ENCODE measurements around the gene PRXL2B. TPM values are rescaled to one million over a fixed set of nuclear protein-coding genes. Genes with fewer than 3 reads are reported as not detected.

The PRXL2B gene
- total RNA-seq, 1 experiment from 2014 or later, result 31.0 TPM

DNA sequence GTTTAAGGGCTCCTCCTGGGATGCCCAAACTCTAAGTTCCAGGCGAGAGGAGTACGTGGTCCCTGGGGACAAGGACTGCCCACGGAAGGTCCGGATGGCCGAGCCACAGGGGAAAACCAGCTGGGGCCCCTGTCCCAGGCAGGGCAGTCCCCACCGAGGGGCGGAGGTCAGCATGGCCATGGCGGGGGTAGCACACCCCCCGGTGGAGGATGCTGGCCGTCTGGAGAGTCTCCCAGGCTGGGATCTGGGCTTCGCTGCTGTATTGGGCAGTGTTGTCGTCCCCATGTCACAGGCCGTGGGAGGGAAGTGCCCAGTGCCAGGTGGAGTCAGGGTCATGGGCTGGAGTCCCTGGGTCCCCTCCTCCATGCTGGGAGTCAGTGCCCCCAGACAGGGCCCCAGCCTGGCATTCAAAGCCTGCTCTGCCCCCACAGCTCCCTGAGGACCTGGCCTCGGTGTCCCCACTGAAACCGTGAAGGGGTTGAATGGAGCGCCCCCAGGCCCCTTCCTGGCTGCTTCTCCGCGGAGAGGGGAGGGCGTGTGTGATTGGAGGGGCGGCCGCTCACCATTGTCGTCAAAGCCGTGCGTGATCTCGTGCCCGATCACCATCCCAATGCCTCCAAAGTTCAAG, 6.8 kb downstream of the PRXL2B start:
- DNase-seq, result no peak
- CTCF ChIA-PET, result no interaction called here
- Mint-ChIP-seq H3K4me3 (ENCODE audit: low read depth, unreplicated experiment) (peak overlapping the region; percentile 63), H3K36me3 (ENCODE audit: insufficient read depth, unreplicated experiment) (peaks cover 17% of the 10 kb centered on the region), H3K27ac (ENCODE audit: unreplicated experiment) (peak overlapping the region; percentile 69), H3K27me3 (ENCODE audit: unreplicated experiment) (peaks cover 17% of the 10 kb centered on the region), H3K9me3 (ENCODE audit: low read depth, unreplicated experiment) (no peaks in the 10 kb centered on the region), H3K4me1 (ENCODE audit: low read depth, unreplicated experiment) (peaks cover 17% of the 10 kb centered on the region)
- intact Hi-C loops (cut with micrococcal nuclease; ENCODE audit: unreplicated experiment), result no loop called here
- BruUV-seq (replicated peaks), result no TSS peak
- TF ChIP-seq, protein P1, sequence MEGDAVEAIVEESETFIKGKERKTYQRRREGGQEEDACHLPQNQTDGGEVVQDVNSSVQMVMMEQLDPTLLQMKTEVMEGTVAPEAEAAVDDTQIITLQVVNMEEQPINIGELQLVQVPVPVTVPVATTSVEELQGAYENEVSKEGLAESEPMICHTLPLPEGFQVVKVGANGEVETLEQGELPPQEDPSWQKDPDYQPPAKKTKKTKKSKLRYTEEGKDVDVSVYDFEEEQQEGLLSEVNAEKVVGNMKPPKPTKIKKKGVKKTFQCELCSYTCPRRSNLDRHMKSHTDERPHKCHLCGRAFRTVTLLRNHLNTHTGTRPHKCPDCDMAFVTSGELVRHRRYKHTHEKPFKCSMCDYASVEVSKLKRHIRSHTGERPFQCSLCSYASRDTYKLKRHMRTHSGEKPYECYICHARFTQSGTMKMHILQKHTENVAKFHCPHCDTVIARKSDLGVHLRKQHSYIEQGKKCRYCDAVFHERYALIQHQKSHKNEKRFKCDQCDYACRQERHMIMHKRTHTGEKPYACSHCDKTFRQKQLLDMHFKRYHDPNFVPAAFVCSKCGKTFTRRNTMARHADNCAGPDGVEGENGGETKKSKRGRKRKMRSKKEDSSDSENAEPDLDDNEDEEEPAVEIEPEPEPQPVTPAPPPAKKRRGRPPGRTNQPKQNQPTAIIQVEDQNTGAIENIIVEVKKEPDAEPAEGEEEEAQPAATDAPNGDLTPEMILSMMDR (IDR thresholded peaks at IDR 0.05; ENCODE audit: unreplicated experiment), result no peak

DNA sequence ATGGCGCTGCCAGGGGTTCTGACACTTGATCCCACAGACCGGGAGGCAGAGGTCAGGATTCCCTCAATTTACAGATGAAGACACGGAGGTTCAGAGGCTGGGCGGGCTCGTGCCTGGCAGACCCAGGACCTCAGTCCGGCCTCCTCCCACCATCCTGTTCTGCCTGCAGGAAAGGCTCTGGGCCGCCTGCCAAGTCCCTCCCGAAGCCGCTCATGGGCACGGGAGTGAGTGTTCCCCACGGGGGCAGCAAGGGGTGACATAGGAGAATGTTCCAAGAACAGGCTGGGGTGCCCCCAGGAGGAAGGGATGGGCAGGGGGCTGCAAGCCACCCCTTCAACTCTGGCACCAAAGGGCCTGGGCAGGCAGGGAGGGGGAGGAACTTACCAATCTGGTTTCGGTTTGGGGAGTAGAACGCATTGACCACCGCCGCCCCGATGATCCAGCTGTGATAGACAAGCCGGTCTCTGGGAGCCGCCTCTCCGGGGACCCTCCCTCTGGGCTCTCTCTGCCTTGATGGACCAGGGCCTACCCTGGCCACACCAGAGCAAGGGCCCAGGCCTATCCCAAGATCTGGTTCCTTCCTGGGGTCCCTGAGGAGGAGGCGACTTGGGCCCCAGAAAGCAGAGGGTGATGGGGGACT, 7.5 kb downstream of the PRXL2B start:
- BruUV-seq (replicated peaks), result no TSS peak
- CTCF ChIA-PET, result no interaction called here
- Mint-ChIP-seq H3K27ac (ENCODE audit: unreplicated experiment) (no peak overlapping the region), H3K9me3 (ENCODE audit: low read depth, unreplicated experiment) (no peaks in the 10 kb centered on the region), H3K36me3 (ENCODE audit: insufficient read depth, unreplicated experiment) (peaks cover 17% of the 10 kb centered on the region), H3K4me3 (ENCODE audit: low read depth, unreplicated experiment) (peak overlapping the region; percentile 17), H3K27me3 (ENCODE audit: unreplicated experiment) (peaks cover 19% of the 10 kb centered on the region), H3K4me1 (ENCODE audit: low read depth, unreplicated experiment) (peaks cover 17% of the 10 kb centered on the region)
- peak; percentile 54 for DNase-seq
- TF ChIP-seq, protein P1 (IDR thresholded peaks at IDR 0.05; ENCODE audit: unreplicated experiment), result no peak
- intact Hi-C loops (cut with micrococcal nuclease; ENCODE audit: unreplicated experiment), result no loop called here

DNA sequence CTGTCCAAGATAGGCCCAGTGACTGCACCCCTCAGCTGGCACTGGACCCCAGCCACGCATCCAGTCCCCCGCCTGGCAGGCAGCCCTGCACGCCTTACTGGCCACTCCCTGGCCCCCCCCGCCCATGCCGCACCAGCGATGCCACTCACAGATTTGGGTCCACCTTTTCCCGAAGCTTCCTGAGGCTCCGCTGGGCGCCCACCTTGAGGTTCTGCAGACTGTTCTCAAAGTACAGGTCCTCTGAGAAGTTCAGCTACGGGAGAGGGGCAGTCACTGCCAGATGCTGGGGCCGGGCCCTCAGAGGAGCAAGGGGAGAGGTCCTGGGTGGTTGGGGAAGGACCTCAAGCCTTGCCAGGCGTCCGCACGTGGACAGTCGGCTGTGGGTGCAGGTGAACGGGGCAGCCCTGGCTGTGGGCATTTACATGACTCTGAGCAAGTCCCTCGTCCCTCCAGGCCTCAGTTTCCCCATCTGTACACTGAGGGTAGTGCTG, 8.1 kb downstream of the PRXL2B start:
- intact Hi-C loops (cut with micrococcal nuclease; ENCODE audit: unreplicated experiment), result no loop called here
- Mint-ChIP-seq H3K4me1 (ENCODE audit: low read depth, unreplicated experiment) (peaks cover 17% of the 10 kb centered on the region), H3K27ac (ENCODE audit: unreplicated experiment) (no peak overlapping the region), H3K27me3 (ENCODE audit: unreplicated experiment) (peaks cover 19% of the 10 kb centered on the region), H3K36me3 (ENCODE audit: insufficient read depth, unreplicated experiment) (peaks cover 17% of the 10 kb centered on the region), H3K4me3 (ENCODE audit: low read depth, unreplicated experiment) (no peak overlapping the region), H3K9me3 (ENCODE audit: low read depth, unreplicated experiment) (no peaks in the 10 kb centered on the region)
- CTCF ChIA-PET, result no interaction called here
- BruUV-seq (replicated peaks), result no TSS peak
- DNase-seq, result no peak
- TF ChIP-seq, protein P1 (IDR thresholded peaks at IDR 0.05; ENCODE audit: unreplicated experiment), result no peak

DNA sequence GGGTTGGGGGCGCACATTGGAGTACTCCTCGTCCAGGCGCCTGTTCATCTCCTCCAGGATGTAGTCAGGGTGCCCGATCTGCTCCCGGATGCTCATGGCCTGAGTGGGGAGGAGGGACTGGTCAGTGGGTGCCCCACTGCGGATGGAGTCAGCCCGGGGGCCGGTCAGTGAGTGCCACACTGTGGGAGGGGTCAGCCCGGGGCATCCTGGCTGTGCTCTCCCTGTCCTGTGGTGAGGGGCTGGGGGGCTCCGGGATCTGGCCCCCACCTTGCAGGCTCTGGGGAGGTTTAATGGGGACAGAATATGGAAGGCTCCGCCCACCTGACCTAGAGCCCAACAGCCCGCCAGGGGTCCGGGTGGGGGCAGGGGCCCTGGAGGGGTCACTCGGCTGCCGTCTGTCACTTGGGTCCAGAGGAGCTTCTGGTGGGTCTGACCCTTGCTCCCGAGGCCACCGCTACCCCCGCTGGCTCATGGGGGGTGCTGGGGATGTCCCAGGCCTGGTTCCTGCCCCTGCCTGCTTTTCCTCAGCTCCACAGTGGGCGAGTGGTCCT, 8.8 kb downstream of the PRXL2B start:
- TF ChIP-seq, protein P1 (IDR thresholded peaks at IDR 0.05; ENCODE audit: unreplicated experiment), result no peak
- Mint-ChIP-seq H3K9me3 (ENCODE audit: low read depth, unreplicated experiment) (no peaks in the 10 kb centered on the region), H3K27me3 (ENCODE audit: unreplicated experiment) (peaks cover 19% of the 10 kb centered on the region), H3K27ac (ENCODE audit: unreplicated experiment) (no peak overlapping the region), H3K36me3 (ENCODE audit: insufficient read depth, unreplicated experiment) (peaks cover 12% of the 10 kb centered on the region), H3K4me1 (ENCODE audit: low read depth, unreplicated experiment) (peaks cover 17% of the 10 kb centered on the region), H3K4me3 (ENCODE audit: low read depth, unreplicated experiment) (no peak overlapping the region)
- no peak for DNase-seq
- BruUV-seq (replicated peaks), result no TSS peak
- intact Hi-C loops (cut with micrococcal nuclease; ENCODE audit: unreplicated experiment), result no loop called here
- CTCF ChIA-PET, result no interaction called here
